HG03095 (cell line): ENCODE results near the gene STAT3.
A peak's percentile ranks its signal among the peaks of the same experiment; 100 is the strongest.

Experiments
- ATAC-seq: cut with Tn5 transposase; IDR thresholded peaks from one replicate; pipeline ENCODE4 v1.9.1; 2021; ENCODE audit warnings: moderate library complexity; ENCODE audit not compliant: unreplicated experiment

The STAT3 gene

GRCh38 chr17:42282478-42283080, 105.7 kb downstream of the STAT3 start:
- no peak for ATAC-seq

GRCh38 chr17:42281571-42282096, 106.6 kb downstream of the STAT3 start:
- ATAC-seq, result no peak

GRCh38 chr17:42279776-42280630, 108.2 kb downstream of the STAT3 start:
- no peak for ATAC-seq

- ATAC-seq, result no peak
Observed at GRCh38 chr17:42277342-42277712, 110.9 kb downstream of the STAT3 start.

- ATAC-seq, result no peak
Observed at GRCh38 chr17:42276609-42277341, 111.5 kb downstream of the STAT3 start.

GRCh38 chr17:42276359-42276608, 112.0 kb downstream of the STAT3 start, which contains the start of gene STAT5B:
TSS of gene STAT5B (minus strand) at chr17:42276391. CDS start at chr17:42232127, 44,264 bp downstream.
- ATAC-seq, result peak; percentile 48

- ATAC-seq, result peak; percentile 31
Observed at GRCh38 chr17:42275527-42276358, 112.5 kb downstream of the STAT3 start.

- ATAC-seq, result no peak
Observed at GRCh38 chr17:42274812-42275526, 113.3 kb downstream of the STAT3 start.

GRCh38 chr17:42274253-42274542, 114.0 kb downstream of the STAT3 start:
- ATAC-seq, result no peak

- no peak for ATAC-seq
Observed at GRCh38 chr17:42273474-42274252, 114.6 kb downstream of the STAT3 start.

- no peak for ATAC-seq
Observed at GRCh38 chr17:42272162-42272907, 115.9 kb downstream of the STAT3 start.

GRCh38 chr17:42271779-42272035, 116.5 kb downstream of the STAT3 start:
- ATAC-seq, result no peak

GRCh38 chr17:42271006-42271778, 117.0 kb downstream of the STAT3 start:
- ATAC-seq, result no peak

- no peak for ATAC-seq
Observed at GRCh38 chr17:42270596-42270995, 117.6 kb downstream of the STAT3 start.

- ATAC-seq, result no peak
Observed at GRCh38 chr17:42270170-42270535, 118.1 kb downstream of the STAT3 start.

GRCh38 chr17:42268236-42268635, 120.0 kb downstream of the STAT3 start:
- ATAC-seq, result no peak

GRCh38 chr17:42266918-42267766, 121.1 kb downstream of the STAT3 start:
- ATAC-seq, result no peak

GRCh38 chr17:42266462-42266861, 121.8 kb downstream of the STAT3 start:
- ATAC-seq, result no peak
